ENCODE measurements around the gene PARP9. TPM values are rescaled to one million over a fixed set of nuclear protein-coding genes. Genes with fewer than 3 reads are reported as not detected.

PARP9 gene
- total and polyA plus RNA-seq, 2 experiments from 2014 or later: 15.0 to 29.8 TPM

DNA sequence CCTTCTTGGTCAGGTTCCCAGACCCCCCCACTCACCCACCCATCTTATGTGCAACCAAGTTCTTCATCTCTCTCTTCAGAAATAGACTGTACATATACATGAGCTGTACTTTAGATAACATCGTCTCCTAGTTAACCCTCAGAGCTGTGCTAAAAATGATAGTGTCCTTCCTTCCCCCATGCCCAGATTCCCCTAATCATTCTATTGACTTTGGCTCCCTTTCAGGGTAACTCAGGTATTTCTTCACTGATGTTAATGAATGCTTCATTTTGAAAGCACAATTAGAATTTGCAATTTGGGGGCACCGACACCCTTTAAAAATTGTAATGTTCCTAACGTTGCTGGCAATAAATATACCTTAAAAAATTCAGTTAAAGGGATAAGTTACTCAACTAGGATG, 10.9 kb downstream of the PARP9 start:
- no peaks in the 10 kb centered on the region for H3K9me2 ChIP-seq (replicated peaks; ENCODE audit: insufficient read depth)
- H3K79me2 ChIP-seq: no peaks in the 10 kb centered on the region
- H4K20me1 ChIP-seq (ENCODE audit: insufficient read depth, poor library complexity, severe bottlenecking): no peaks in the 10 kb centered on the region
- no peak for TF ChIP-seq EZH2phosphoT487 (IDR thresholded peaks at IDR 0.05; ENCODE audit: low read depth, severe bottlenecking, unreplicated experiment)
- no peak for TF ChIP-seq CTCF (IDR thresholded peaks at IDR 0.05; ENCODE audit: poor library complexity)
- no peak for TF ChIP-seq EZH2 (IDR thresholded peaks at IDR 0.05; ENCODE audit: borderline replicate concordance)
- no peak overlapping the region for H2AFZ ChIP-seq
- H3K4me2 ChIP-seq: no peak overlapping the region
- H3K36me3 ChIP-seq (replicated peaks; ENCODE audit: insufficient read depth, low read depth): no peaks in the 10 kb centered on the region
- no peak overlapping the region for H3K4me3 ChIP-seq
- H3K27ac ChIP-seq: no peak overlapping the region
- no peaks in the 10 kb centered on the region for H3K9me3 ChIP-seq (ENCODE audit: low read depth)
- no peak for DNase-seq (ENCODE audit: low spot score)
- 56% methylated on average over 3 of the region's 3 CpGs for WGBS (ENCODE audit: low lambda C conversion rate, missing lambda C conversion rate)
- no peaks in the 10 kb centered on the region for H3K4me1 ChIP-seq (ENCODE audit: insufficient read depth)
- H3K27me3 ChIP-seq: no peaks in the 10 kb centered on the region

GRCh38 chr3:122548619-122549018, 15.5 kb downstream of the PARP9 start:
- no peak overlapping the region for H3K4me2 ChIP-seq
- TF ChIP-seq EZH2 (IDR thresholded peaks at IDR 0.05; ENCODE audit: borderline replicate concordance) (no peak), EZH2phosphoT487 (IDR thresholded peaks at IDR 0.05; ENCODE audit: low read depth, severe bottlenecking, unreplicated experiment) (no peak), CTCF (IDR thresholded peaks at IDR 0.05; ENCODE audit: poor library complexity) (no peak)
- no peaks in the 10 kb centered on the region for H3K27me3 ChIP-seq
- no peak overlapping the region for H3K4me3 ChIP-seq
- H3K9me3 ChIP-seq (ENCODE audit: low read depth): no peaks in the 10 kb centered on the region
- DNase-seq (ENCODE audit: low spot score): no peak
- no peaks in the 10 kb centered on the region for H3K79me2 ChIP-seq
- 97% methylated on average over 1 of the region's 1 CpG for WGBS (ENCODE audit: low lambda C conversion rate, missing lambda C conversion rate)
- no peaks in the 10 kb centered on the region for H3K4me1 ChIP-seq (ENCODE audit: insufficient read depth)
- H3K27ac ChIP-seq: no peak overlapping the region
- H3K36me3 ChIP-seq (replicated peaks; ENCODE audit: insufficient read depth, low read depth): peaks cover 3% of the 10 kb centered on the region
- H3K9me2 ChIP-seq (replicated peaks; ENCODE audit: insufficient read depth): no peaks in the 10 kb centered on the region
- H2AFZ ChIP-seq: no peak overlapping the region
- H4K20me1 ChIP-seq (ENCODE audit: insufficient read depth, poor library complexity, severe bottlenecking): no peaks in the 10 kb centered on the region

- no peak for DNase-seq (ENCODE audit: low spot score)
- no peaks in the 10 kb centered on the region for H4K20me1 ChIP-seq (ENCODE audit: insufficient read depth, poor library complexity, severe bottlenecking)
- no peak overlapping the region for H2AFZ ChIP-seq
- H3K36me3 ChIP-seq (replicated peaks; ENCODE audit: insufficient read depth, low read depth): peaks cover 3% of the 10 kb centered on the region
- H3K4me2 ChIP-seq: no peak overlapping the region
- no peak overlapping the region for H3K4me3 ChIP-seq
- H3K79me2 ChIP-seq: no peaks in the 10 kb centered on the region
- TF ChIP-seq CTCF (IDR thresholded peaks at IDR 0.05; ENCODE audit: poor library complexity): no peak
- no peak for TF ChIP-seq EZH2 (IDR thresholded peaks at IDR 0.05; ENCODE audit: borderline replicate concordance)
- TF ChIP-seq EZH2phosphoT487 (IDR thresholded peaks at IDR 0.05; ENCODE audit: low read depth, severe bottlenecking, unreplicated experiment): no peak
- no peak overlapping the region for H3K27ac ChIP-seq
- H3K27me3 ChIP-seq: no peaks in the 10 kb centered on the region
- H3K4me1 ChIP-seq (ENCODE audit: insufficient read depth): no peaks in the 10 kb centered on the region
- H3K9me3 ChIP-seq (ENCODE audit: low read depth): no peaks in the 10 kb centered on the region
- H3K9me2 ChIP-seq (replicated peaks; ENCODE audit: insufficient read depth): no peaks in the 10 kb centered on the region
- 74% methylated on average over 3 of the region's 3 CpGs for WGBS (ENCODE audit: low lambda C conversion rate, missing lambda C conversion rate)
Measured at GRCh38 chr3:122548076-122548475, 16.0 kb downstream of the PARP9 start.

GRCh38 chr3:122546151-122546550, 17.9 kb downstream of the PARP9 start:
- Histone ChIP-seq H4K20me1 (ENCODE audit: insufficient read depth, poor library complexity, severe bottlenecking) (no peaks in the 10 kb centered on the region), H3K9me3 (ENCODE audit: low read depth) (no peaks in the 10 kb centered on the region), H3K4me3 (no peak overlapping the region), H3K4me2 (no peak overlapping the region), H2AFZ (no peak overlapping the region), H3K36me3 (replicated peaks; ENCODE audit: insufficient read depth, low read depth) (peaks cover 3% of the 10 kb centered on the region), H3K27me3 (no peaks in the 10 kb centered on the region), H3K4me1 (ENCODE audit: insufficient read depth) (no peaks in the 10 kb centered on the region), H3K27ac (no peak overlapping the region), H3K9me2 (replicated peaks; ENCODE audit: insufficient read depth) (no peaks in the 10 kb centered on the region), H3K79me2 (no peaks in the 10 kb centered on the region)
- no peak for DNase-seq (ENCODE audit: low spot score)
- WGBS (ENCODE audit: low lambda C conversion rate, missing lambda C conversion rate): 79% methylated on average over 5 of the region's 5 CpGs
- TF ChIP-seq CTCF (IDR thresholded peaks at IDR 0.05; ENCODE audit: poor library complexity) (no peak), EZH2phosphoT487 (IDR thresholded peaks at IDR 0.05; ENCODE audit: low read depth, severe bottlenecking, unreplicated experiment) (no peak), EZH2 (IDR thresholded peaks at IDR 0.05; ENCODE audit: borderline replicate concordance) (no peak)
